ENCODE data around the gene ITGB5.

Gene ITGB5

DNA sequence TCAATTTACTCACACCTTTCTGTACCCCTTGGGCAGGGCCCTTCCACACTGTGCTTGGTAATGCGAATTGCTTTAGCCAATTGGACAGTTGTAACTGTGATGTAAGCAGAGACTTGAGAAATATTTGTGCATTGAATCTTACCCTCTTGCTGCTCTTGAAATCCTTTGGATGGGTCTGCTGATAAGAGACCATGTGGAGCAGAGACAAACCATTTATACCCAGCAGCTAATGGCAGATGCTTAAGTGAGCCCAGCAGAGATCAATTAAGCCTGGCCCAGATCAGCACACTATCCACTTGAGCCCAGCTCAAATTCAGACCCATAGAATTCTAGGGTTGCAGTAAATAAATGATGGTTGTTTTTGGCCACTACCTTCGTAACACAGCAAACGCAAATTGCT, 28.1 kb upstream of the ITGB5 start:
- no peak for DNase-seq
- H3K27ac Mint-ChIP-seq = no peak overlapping the region
- H3K4me3 Mint-ChIP-seq = no peak overlapping the region
- no peak for ATAC-seq
- H3K27me3 Mint-ChIP-seq = peaks cover 38% of the 10 kb centered on the region
- no peaks in the 10 kb centered on the region for H3K9me3 Mint-ChIP-seq
- no peaks in the 10 kb centered on the region for H3K4me1 Mint-ChIP-seq

DNA sequence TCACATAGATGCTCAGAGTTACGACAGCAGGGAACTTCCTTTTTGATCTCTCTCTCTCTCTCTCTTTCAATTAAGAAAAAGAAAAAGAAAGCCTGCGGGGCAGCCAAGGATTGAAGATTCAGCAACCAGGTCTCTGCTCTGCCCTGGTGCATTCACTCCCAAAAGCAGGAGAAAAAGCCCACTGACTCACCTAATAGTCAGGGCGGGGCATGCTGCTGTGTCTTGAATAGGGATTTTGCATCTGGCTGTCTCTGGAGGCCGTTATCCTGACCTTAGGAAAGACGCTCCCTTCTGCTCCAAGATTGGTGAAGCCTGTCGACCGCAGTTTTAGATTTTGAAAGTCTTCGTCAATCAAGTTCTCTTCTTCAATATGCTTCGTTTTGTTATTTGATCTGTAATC, 20.8 kb upstream of the ITGB5 start:
- H3K4me3 Mint-ChIP-seq = no peak overlapping the region
- H3K4me1 Mint-ChIP-seq = no peaks in the 10 kb centered on the region
- peaks cover 9% of the 10 kb centered on the region for H3K27me3 Mint-ChIP-seq
- no peak overlapping the region for H3K27ac Mint-ChIP-seq
- DNase-seq = no peak
- no peaks in the 10 kb centered on the region for H3K9me3 Mint-ChIP-seq
- ATAC-seq = no peak

GRCh38 chr3:124904835-124905492, 17.8 kb upstream of the ITGB5 start:
- DNase-seq (no peak), ATAC-seq (no peak)
- Mint-ChIP-seq H3K27me3 (peaks cover 9% of the 10 kb centered on the region), H3K4me3 (no peak overlapping the region), H3K27ac (no peak overlapping the region), H3K4me1 (peaks cover 7% of the 10 kb centered on the region), H3K9me3 (no peaks in the 10 kb centered on the region)

DNA sequence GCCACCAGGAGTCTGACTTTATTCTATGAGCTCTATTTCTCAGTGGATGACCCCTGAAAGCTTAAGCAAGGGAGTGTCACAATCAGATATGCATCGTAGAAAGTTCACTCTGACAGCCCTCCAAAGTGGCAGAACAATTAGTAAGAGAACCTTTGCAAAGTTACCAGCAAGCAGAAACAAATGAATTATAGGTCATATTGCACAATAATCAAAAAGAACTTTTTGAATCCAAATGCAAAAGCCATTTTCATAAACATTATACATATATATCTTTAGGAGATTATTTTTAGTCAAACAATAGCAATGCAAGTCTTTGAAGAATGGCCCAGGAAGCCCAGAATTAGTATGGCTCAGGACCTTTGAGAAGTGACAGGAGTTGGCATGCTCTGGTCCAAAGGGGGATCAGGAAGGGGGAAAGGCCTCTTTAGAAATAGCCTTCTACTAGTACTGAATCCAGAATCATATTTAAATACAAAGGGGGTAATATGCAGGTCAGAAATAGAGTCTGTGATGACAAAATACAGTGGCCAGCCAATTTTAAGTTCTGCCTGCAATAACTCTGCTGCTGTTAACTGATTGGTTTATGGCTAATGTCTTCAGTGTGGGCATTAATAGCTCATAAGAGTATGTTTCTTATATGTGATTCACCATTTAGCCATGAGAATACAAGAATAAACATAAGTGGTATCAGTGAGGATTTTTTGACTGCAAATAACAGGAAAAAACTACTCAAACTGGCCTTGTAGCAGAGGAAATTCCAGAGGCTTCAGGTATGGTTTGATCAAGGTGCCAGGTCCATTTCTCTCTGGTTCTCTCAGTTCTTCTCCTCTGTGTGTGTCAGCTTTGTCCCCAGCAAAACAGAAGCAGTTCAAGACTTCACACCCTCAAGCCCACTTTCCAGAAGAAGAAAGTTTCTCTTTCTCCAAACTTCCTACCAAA, 17.0 kb upstream of the ITGB5 start:
- DNase-seq = no peak
- H3K4me3 Mint-ChIP-seq = no peak overlapping the region
- H3K27me3 Mint-ChIP-seq = peaks cover 9% of the 10 kb centered on the region
- ATAC-seq = no peak
- H3K27ac Mint-ChIP-seq = no peak overlapping the region
- no peaks in the 10 kb centered on the region for H3K9me3 Mint-ChIP-seq
- peaks cover 7% of the 10 kb centered on the region for H3K4me1 Mint-ChIP-seq

- no peaks in the 10 kb centered on the region for H3K27me3 Mint-ChIP-seq
- ATAC-seq = no peak
These were observed 9.8 kb upstream of the ITGB5 start for GRCh38 chr3:124896824-124897526.

GRCh38 chr3:124895756-124896155, 8.6 kb upstream of the ITGB5 start:
- peaks cover 4% of the 10 kb centered on the region for H3K4me1 Mint-ChIP-seq
- no peak for DNase-seq
- no peak overlapping the region for H3K4me3 Mint-ChIP-seq
- ATAC-seq = no peak
- H3K9me3 Mint-ChIP-seq = no peaks in the 10 kb centered on the region
- H3K27ac Mint-ChIP-seq = no peak overlapping the region
- H3K27me3 Mint-ChIP-seq = peaks cover 4% of the 10 kb centered on the region

More at GRCh38 chr3:124896824-124897526, 9.8 kb upstream of the ITGB5 start:
- Mint-ChIP-seq H3K4me3 (no peak overlapping the region), H3K4me1 (peaks cover 7% of the 10 kb centered on the region), H3K9me3 (no peaks in the 10 kb centered on the region), H3K27ac (no peak overlapping the region)
- no peak for DNase-seq

DNA sequence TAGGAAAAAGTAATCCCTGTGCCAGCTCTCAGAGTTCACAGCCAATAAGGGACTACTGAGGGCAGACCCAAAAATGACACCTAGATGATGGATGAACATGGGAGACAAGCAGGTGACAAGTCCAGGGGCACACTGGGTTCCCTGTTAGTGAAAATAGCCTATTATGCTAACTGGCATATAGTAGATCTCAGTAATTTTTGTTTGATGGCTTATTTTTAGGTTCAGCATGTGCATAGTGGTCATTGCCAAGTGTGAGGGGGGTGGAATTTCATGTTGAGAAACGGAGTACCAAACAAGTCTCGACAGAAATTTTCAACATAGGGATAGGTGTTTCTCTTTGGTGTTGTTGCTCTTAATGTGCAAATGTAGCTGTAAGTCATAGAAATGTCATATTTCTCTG, 6.4 kb upstream of the ITGB5 start:
- Mint-ChIP-seq H3K9me3 (no peaks in the 10 kb centered on the region), H3K27ac (no peak overlapping the region), H3K4me3 (no peak overlapping the region), H3K27me3 (peaks cover 26% of the 10 kb centered on the region), H3K4me1 (no peaks in the 10 kb centered on the region)
- DNase-seq (no peak), ATAC-seq (no peak)

- H3K4me1 Mint-ChIP-seq = peaks cover 13% of the 10 kb centered on the region
- no peak overlapping the region for H3K27ac Mint-ChIP-seq
- no peaks in the 10 kb centered on the region for H3K9me3 Mint-ChIP-seq
- peaks cover 47% of the 10 kb centered on the region for H3K27me3 Mint-ChIP-seq
- DNase-seq = no peak
- ATAC-seq = no peak
- no peak overlapping the region for H3K4me3 Mint-ChIP-seq
These were observed 3.5 kb upstream of the ITGB5 start for GRCh38 chr3:124890573-124891190.

GRCh38 chr3:124888482-124889441, 1.6 kb upstream of the ITGB5 start:
- no peak overlapping the region for H3K4me3 Mint-ChIP-seq
- no peak overlapping the region for H3K27ac Mint-ChIP-seq
- H3K9me3 Mint-ChIP-seq = no peaks in the 10 kb centered on the region
- H3K4me1 Mint-ChIP-seq = peaks cover 13% of the 10 kb centered on the region
- ATAC-seq (no peak), DNase-seq (no peak)
- peaks cover 66% of the 10 kb centered on the region for H3K27me3 Mint-ChIP-seq

GRCh38 chr3:124887932-124888298, 750 bp upstream of the ITGB5 start:
- Mint-ChIP-seq H3K4me3 (peak overlapping the region; percentile 80 to 81), H3K4me1 (peaks cover 13% of the 10 kb centered on the region), H3K27ac (no peak overlapping the region), H3K9me3 (no peaks in the 10 kb centered on the region), H3K27me3 (peaks cover 74% of the 10 kb centered on the region)
- ATAC-seq (no peak), DNase-seq (no peak)

DNA sequence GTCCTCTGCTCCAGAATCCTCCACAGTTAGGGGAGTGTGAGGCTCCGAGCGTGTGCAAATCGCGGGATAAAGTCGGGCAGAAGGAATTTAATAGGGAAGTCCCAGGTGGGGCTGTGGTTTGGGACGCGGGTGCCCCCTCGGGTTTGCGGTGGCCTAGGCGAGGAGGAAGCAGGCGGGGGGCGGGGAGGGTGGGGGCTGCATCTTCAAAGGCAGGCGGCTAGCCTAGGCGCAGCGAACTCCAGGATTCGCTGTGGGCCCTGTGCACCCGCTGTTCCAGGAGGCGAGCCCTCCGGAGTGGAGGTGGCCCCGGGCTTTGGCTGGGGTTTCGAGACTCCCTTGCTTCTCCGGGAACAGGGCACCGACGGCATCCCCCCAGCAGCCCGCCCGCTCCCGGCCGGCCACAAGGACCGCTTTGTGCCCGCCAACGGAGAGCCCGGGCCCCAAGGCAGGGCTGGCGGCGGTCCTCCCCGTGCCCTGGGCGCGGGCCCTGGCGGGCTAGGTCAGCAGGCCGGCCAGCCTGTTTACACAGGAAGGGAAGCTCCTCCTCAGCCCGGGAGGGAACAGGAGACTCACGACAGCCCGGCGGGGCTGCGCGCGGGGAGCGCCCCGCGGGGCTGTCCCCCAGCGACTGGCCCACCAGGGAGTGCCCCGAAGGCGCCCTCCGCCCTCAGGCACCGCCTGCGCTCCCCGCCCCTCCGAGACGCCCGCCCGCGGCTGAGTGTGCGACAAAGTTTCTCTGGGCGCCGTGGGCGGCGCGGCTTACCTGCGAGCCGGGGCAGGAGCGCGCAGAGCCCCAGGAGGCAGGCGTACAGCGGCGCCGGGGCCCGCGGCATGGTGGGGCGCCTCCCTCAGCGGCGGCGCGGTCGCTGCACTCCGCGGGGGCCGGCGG, 753 bp downstream of the ITGB5 start:
- H3K27ac Mint-ChIP-seq = no peak overlapping the region
- H3K9me3 Mint-ChIP-seq = no peaks in the 10 kb centered on the region
- ATAC-seq (peak; percentile 80), DNase-seq (peak; percentile 40 to 43)
- H3K4me1 Mint-ChIP-seq = peaks cover 13% of the 10 kb centered on the region
- H3K4me3 Mint-ChIP-seq = peak overlapping the region; percentile 26 to 59
- H3K27me3 Mint-ChIP-seq = peaks cover 88% of the 10 kb centered on the region

GRCh38 chr3:124885466-124886167, 1.5 kb downstream of the ITGB5 start:
- peaks cover 13% of the 10 kb centered on the region for H3K4me1 Mint-ChIP-seq
- peak overlapping the region; percentile 26 to 59 for H3K4me3 Mint-ChIP-seq
- peaks cover 83% of the 10 kb centered on the region for H3K27me3 Mint-ChIP-seq
- H3K27ac Mint-ChIP-seq = no peak overlapping the region
- DNase-seq (no peak), ATAC-seq (no peak)
- no peaks in the 10 kb centered on the region for H3K9me3 Mint-ChIP-seq

- no peak overlapping the region for H3K27ac Mint-ChIP-seq
- H3K9me3 Mint-ChIP-seq = no peaks in the 10 kb centered on the region
- H3K4me1 Mint-ChIP-seq = peaks cover 13% of the 10 kb centered on the region
- ATAC-seq (no peak), DNase-seq (no peak)
- no peak overlapping the region for H3K4me3 Mint-ChIP-seq
- H3K27me3 Mint-ChIP-seq = peaks cover 72% of the 10 kb centered on the region
These were observed 2.6 kb downstream of the ITGB5 start for GRCh38 chr3:124884474-124885101.

Measured in stimulated activated naive CD8-positive, alpha-beta T cell treated with anti-CD3 and anti-CD28 coated beads, Interleukin-15, amount 100 ng/mL, for 72 hours (primary cell).